ENCODE data around the gene MBD3.

Gene MBD3

DNA sequence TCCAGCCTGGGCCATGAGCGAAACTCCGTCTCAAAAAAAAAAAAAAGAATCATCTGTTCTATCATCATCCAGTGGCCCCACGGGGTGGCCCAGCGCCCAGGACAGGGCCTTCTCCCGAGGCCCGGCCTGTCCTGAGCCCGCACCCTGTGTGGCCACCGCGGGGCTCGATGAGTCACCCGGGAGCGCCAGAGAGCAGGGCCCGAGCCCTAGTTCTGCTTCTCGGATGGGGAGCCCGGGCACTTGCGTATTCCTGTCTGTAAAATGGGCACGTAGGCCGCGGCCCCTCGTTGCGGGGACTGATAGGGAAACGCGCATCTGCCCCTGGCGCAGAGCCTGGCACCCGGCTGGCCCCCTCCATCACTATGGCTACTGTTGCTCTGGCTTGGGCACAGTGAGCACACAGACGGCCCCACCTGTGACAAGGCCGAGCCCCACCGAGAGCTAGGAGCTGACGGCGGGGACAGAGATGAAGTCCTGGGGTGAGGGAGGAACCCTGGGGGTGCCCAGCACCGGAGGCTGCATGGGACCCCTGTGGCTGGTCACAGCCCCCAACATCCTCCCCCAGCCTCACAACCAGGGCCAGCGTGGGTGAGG is 33.8 kb upstream of the MBD3 start:
- no peak overlapping the region for H3K27ac ChIP-seq (ENCODE audit: low read length)
- peaks cover 62% of the 10 kb centered on the region for H3K36me3 ChIP-seq (replicated peaks; ENCODE audit: low read depth, low read length)
- H3K4me2 ChIP-seq (ENCODE audit: low read length), result no peak overlapping the region
- no peak overlapping the region for H2AFZ ChIP-seq (ENCODE audit: low read depth, low read length)
- H3K4me1 ChIP-seq (ENCODE audit: low read length), result no peaks in the 10 kb centered on the region
- no peak overlapping the region for H3K9ac ChIP-seq (ENCODE audit: low read length)
- no peaks in the 10 kb centered on the region for H3K27me3 ChIP-seq (ENCODE audit: low read depth, low read length)
- peaks cover 28% of the 10 kb centered on the region for H3K79me2 ChIP-seq (ENCODE audit: low read length)
- H4K20me1 ChIP-seq (ENCODE audit: insufficient read depth, low read length), result peaks cover 32% of the 10 kb centered on the region
- no peaks in the 10 kb centered on the region for H3K9me3 ChIP-seq (ENCODE audit: insufficient read depth, low read length)
- TF ChIP-seq, protein P1, sequence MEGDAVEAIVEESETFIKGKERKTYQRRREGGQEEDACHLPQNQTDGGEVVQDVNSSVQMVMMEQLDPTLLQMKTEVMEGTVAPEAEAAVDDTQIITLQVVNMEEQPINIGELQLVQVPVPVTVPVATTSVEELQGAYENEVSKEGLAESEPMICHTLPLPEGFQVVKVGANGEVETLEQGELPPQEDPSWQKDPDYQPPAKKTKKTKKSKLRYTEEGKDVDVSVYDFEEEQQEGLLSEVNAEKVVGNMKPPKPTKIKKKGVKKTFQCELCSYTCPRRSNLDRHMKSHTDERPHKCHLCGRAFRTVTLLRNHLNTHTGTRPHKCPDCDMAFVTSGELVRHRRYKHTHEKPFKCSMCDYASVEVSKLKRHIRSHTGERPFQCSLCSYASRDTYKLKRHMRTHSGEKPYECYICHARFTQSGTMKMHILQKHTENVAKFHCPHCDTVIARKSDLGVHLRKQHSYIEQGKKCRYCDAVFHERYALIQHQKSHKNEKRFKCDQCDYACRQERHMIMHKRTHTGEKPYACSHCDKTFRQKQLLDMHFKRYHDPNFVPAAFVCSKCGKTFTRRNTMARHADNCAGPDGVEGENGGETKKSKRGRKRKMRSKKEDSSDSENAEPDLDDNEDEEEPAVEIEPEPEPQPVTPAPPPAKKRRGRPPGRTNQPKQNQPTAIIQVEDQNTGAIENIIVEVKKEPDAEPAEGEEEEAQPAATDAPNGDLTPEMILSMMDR (IDR thresholded peaks at IDR 0.05; ENCODE audit: low read depth, low read length), result no peak
- no peak for TF ChIP-seq EZH2phosphoT487 (IDR thresholded peaks at IDR 0.05; ENCODE audit: low read depth)
- H3K4me3 ChIP-seq (ENCODE audit: low read length), result no peak overlapping the region

DNA sequence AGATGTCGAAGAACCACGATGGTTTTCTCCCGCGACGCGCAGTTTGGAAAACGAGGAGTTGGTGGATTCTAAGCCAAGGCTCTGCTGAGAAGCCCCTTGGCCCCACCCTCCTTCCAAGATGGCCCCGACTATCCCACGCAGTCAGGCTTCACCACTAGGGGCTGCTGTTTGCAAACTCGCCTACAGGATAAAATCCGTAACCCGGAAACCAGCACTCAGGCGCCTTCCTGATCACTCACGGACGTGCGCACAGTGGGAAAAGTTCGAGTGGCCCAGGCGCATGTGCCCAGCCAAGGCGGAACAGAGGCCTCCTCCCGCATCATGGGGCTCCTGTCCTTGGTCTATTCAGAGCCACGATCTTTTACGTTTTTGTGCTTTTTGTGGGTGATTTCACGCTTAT is 31.8 kb upstream of the MBD3 start:
- no peak overlapping the region for H3K27ac ChIP-seq (ENCODE audit: low read length)
- peaks cover 25% of the 10 kb centered on the region for H4K20me1 ChIP-seq (ENCODE audit: insufficient read depth, low read length)
- H2AFZ ChIP-seq (ENCODE audit: low read depth, low read length), result no peak overlapping the region
- H3K79me2 ChIP-seq (ENCODE audit: low read length), result peaks cover 9% of the 10 kb centered on the region; the same call in 1 of the 2 replicates
- H3K36me3 ChIP-seq (replicated peaks; ENCODE audit: low read depth, low read length), result peaks cover 61% of the 10 kb centered on the region
- no peaks in the 10 kb centered on the region for H3K4me1 ChIP-seq (ENCODE audit: low read length)
- H3K9ac ChIP-seq (ENCODE audit: low read length), result no peak overlapping the region
- H3K4me2 ChIP-seq (ENCODE audit: low read length), result no peak overlapping the region
- no peaks in the 10 kb centered on the region for H3K27me3 ChIP-seq (ENCODE audit: low read depth, low read length)
- no peak overlapping the region for H3K4me3 ChIP-seq (ENCODE audit: low read length)
- no peaks in the 10 kb centered on the region for H3K9me3 ChIP-seq (ENCODE audit: insufficient read depth, low read length)
- TF ChIP-seq, protein P1 (IDR thresholded peaks at IDR 0.05; ENCODE audit: low read depth, low read length), result peak; percentile 69
- TF ChIP-seq EZH2phosphoT487 (IDR thresholded peaks at IDR 0.05; ENCODE audit: low read depth), result no peak

- TF ChIP-seq EZH2phosphoT487 (IDR thresholded peaks at IDR 0.05; ENCODE audit: low read depth), result no peak
- TF ChIP-seq, protein P1 (IDR thresholded peaks at IDR 0.05; ENCODE audit: low read depth, low read length), result no peak
- Histone ChIP-seq H3K4me3 (ENCODE audit: low read length) (no peak overlapping the region), H3K4me2 (ENCODE audit: low read length) (no peak overlapping the region), H4K20me1 (ENCODE audit: insufficient read depth, low read length) (peaks cover 37% of the 10 kb centered on the region), H3K36me3 (replicated peaks; ENCODE audit: low read depth, low read length) (peaks cover 74% of the 10 kb centered on the region), H3K79me2 (ENCODE audit: low read length) (peaks cover 10% of the 10 kb centered on the region; the same call in 1 of the 2 replicates), H3K9ac (ENCODE audit: low read length) (no peak overlapping the region), H3K27ac (ENCODE audit: low read length) (no peak overlapping the region), H3K4me1 (ENCODE audit: low read length) (no peaks in the 10 kb centered on the region; the same call in 1 of the 2 replicates), H2AFZ (ENCODE audit: low read depth, low read length) (no peak overlapping the region), H3K27me3 (ENCODE audit: low read depth, low read length) (no peaks in the 10 kb centered on the region), H3K9me3 (ENCODE audit: insufficient read depth, low read length) (no peaks in the 10 kb centered on the region)
These were observed 29.9 kb upstream of the MBD3 start for GRCh38 chr19:1622541-1622940.

DNA sequence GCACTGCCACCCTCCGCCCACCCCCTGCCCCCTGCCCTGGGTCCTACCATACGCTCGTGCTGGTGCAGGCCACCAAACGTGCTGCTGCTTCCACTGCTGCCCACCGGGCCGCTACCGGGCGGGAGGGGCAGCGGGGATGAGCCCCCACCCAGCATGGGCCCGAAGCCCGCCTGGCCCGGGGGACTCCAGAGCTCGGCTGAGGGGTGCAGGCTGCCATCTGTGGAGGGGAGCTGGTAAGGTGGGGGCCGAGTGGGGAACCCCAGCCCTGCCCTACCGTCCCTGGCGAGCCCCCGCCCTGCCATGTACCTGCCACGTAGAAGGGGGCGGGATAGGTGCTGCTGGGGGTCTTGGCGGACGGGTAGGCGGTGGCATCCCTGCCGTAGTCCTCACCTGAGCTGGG is 29.3 kb upstream of the MBD3 start:
- H3K9ac ChIP-seq (ENCODE audit: low read length), result no peak overlapping the region
- H3K27me3 ChIP-seq (ENCODE audit: low read depth, low read length), result no peaks in the 10 kb centered on the region
- peaks cover 4% of the 10 kb centered on the region for H3K4me1 ChIP-seq (ENCODE audit: low read length)
- H3K27ac ChIP-seq (ENCODE audit: low read length), result no peak overlapping the region
- TF ChIP-seq EZH2phosphoT487 (IDR thresholded peaks at IDR 0.05; ENCODE audit: low read depth), result no peak
- TF ChIP-seq, protein P1 (IDR thresholded peaks at IDR 0.05; ENCODE audit: low read depth, low read length), result no peak
- peaks cover 42% of the 10 kb centered on the region for H4K20me1 ChIP-seq (ENCODE audit: insufficient read depth, low read length)
- H3K4me2 ChIP-seq (ENCODE audit: low read length), result no peak overlapping the region
- H2AFZ ChIP-seq (ENCODE audit: low read depth, low read length), result no peak overlapping the region
- no peak overlapping the region for H3K4me3 ChIP-seq (ENCODE audit: low read length)
- H3K79me2 ChIP-seq (ENCODE audit: low read length), result peaks cover 10% of the 10 kb centered on the region; the same call in 1 of the 2 replicates
- H3K36me3 ChIP-seq (replicated peaks; ENCODE audit: low read depth, low read length), result peaks cover 79% of the 10 kb centered on the region
- no peaks in the 10 kb centered on the region for H3K9me3 ChIP-seq (ENCODE audit: insufficient read depth, low read length)

All from OCI-LY3 (cell line).